Adrenal gland (tissue), 5 donors: Measurements from ENCODE around the gene GAS2.

ENCODE experiments used
- POLR2A ChIP-seq, 2 donors: fragments of 450-650 bp; IDR thresholded peaks; one replicate each; pipeline ENCODE4 v1.6.1; 2017; ENCODE audit warnings: antibody characterized with exemption in 2 of 2, mild to moderate bottlenecking in 2 of 2, moderate library complexity in 1 of 2
- TF ChIP-seq, protein P1 (sequence below), 6 experiments: fragments of 450-650 bp in 4 of 6; fragments of 200-600 bp in 2 of 6; sonication (generic) in 1 of 6; IDR thresholded peaks; 1 replicate in 5 of 6; 2 replicates in 1 of 6; pipeline versions ENCODE4 v1.5.1 to v1.8.0; 2016 to 2021; ENCODE audit warnings: antibody characterized with exemption in 6 of 6, mild to moderate bottlenecking in 2 of 6, moderate library complexity in 1 of 6
- donor health status: DM: no; HTN: no; CAD: no.

- TF ChIP-seq POLR2A (IDR thresholded peaks at IDR 0.05), result no peak
- TF ChIP-seq, protein P1, sequence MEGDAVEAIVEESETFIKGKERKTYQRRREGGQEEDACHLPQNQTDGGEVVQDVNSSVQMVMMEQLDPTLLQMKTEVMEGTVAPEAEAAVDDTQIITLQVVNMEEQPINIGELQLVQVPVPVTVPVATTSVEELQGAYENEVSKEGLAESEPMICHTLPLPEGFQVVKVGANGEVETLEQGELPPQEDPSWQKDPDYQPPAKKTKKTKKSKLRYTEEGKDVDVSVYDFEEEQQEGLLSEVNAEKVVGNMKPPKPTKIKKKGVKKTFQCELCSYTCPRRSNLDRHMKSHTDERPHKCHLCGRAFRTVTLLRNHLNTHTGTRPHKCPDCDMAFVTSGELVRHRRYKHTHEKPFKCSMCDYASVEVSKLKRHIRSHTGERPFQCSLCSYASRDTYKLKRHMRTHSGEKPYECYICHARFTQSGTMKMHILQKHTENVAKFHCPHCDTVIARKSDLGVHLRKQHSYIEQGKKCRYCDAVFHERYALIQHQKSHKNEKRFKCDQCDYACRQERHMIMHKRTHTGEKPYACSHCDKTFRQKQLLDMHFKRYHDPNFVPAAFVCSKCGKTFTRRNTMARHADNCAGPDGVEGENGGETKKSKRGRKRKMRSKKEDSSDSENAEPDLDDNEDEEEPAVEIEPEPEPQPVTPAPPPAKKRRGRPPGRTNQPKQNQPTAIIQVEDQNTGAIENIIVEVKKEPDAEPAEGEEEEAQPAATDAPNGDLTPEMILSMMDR (IDR thresholded peaks at IDR 0.05), result no peak
Measured at GRCh38 chr11:22764735-22765134, 98.3 kb downstream of the GAS2 start.
